Mammary epithelial cell (primary cell): ENCODE results near the gene RRP1.

Source experiments
- CTCF ChIP-seq, 2 donors: IDR thresholded peaks in 1 of 2; conservative IDR thresholded peaks in 1 of 2; 2 replicates each; pipeline ENCODE4 v1.5.1; 2011 to 2012; ENCODE audit warnings: inconsistent platforms in 2 of 2, low read length in 2 of 2, mild to moderate bottlenecking in 2 of 2, control low read depth in 1 of 2, low read depth in 1 of 2; ENCODE audit not compliant: insufficient read depth in 1 of 2; ENCODE audit errors: extremely low read depth in 1 of 2
- EZH2 ChIP-seq: IDR thresholded peaks from 2 replicates; pipeline ENCODE4 v1.6.1; 2012; ENCODE audit warnings: low read length, inconsistent platforms, borderline replicate concordance

GRCh38 chr21:43743947-43744346 lies 45.4 kb upstream of the RRP1 start:
- no peak for TF ChIP-seq CTCF (conservative IDR thresholded peaks at IDR 0.05 in 1 of 2, IDR thresholded peaks at IDR 0.05 in 1 of 2; ENCODE audit: extremely low read depth in 1 of 2, insufficient read depth in 1 of 2, low read depth in 1 of 2, low read length in 2 of 2)
- no peak for TF ChIP-seq EZH2
